Measurements from ENCODE around the gene CLPX.
"Not testable (repeated sequence)": the region's sequence is repeated elsewhere in the genome, so short reads cannot be mapped to it uniquely, and the experiment has no call there.

CLPX gene

DNA sequence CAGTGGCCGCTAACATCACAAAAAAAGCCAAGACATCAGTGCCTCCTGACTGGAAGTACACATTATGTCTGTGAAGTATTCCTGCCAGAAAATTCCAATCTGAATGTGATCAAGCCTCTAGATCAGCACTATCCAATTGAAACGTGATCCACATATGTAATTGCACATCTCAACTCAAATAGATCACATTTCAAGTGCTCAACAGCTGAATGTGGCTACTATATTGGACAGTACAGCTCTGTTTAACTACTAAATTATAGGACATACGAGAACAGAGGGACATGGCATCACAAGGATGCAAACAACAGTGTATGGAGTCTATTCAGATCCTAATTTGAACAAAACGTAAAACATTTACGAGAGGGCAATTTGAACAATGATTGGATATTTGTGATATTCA is 69.6 kb downstream of the CLPX start:
- no peak overlapping the region for H3K27ac ChIP-seq (ENCODE audit: low read length)
- no peak overlapping the region for H3K4me3 ChIP-seq (ENCODE audit: low read length)
- H3K27me3 ChIP-seq (ENCODE audit: insufficient read depth, low read length): no peaks in the 10 kb centered on the region
- no peaks in the 10 kb centered on the region for H3K4me1 ChIP-seq (ENCODE audit: insufficient read depth, low read length)
- peaks cover 60% of the 10 kb centered on the region for H3K36me3 ChIP-seq (ENCODE audit: insufficient read depth, low read depth, low read length)
- H3K9me3 ChIP-seq (ENCODE audit: insufficient read depth, low read depth, low read length): no peaks in the 10 kb centered on the region
- H3K9ac ChIP-seq (ENCODE audit: low read depth, low read length): no peak overlapping the region

DNA sequence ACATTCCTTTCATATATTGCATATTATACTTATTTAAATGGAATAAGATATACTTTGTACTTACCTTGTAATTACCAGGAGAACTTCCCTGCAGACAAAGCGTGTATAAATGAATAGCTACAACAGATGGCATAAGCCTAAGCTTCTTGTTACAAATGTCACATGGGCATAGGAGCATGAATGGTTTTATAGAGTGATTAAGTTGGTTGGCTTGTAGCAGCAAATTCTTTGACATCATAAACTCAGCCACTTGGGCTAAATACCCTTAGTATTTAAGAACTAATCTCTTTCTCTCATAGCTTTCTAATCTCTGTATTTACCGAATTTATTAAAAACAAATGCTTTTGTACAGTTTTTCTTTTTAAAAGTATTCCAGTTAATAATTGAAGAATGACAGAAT is 70.1 kb downstream of the CLPX start, which contains the start of gene UBAP1L:
UBAP1L (minus strand) TSS at position 115 of the 400 bp plus-strand sequence. CDS start 8,985 bp downstream, outside the sequence.
- Histone ChIP-seq H3K27me3 (ENCODE audit: insufficient read depth, low read length) (no peaks in the 10 kb centered on the region), H3K27ac (ENCODE audit: low read length) (no peak within 1 kb of the TSS)

DNA sequence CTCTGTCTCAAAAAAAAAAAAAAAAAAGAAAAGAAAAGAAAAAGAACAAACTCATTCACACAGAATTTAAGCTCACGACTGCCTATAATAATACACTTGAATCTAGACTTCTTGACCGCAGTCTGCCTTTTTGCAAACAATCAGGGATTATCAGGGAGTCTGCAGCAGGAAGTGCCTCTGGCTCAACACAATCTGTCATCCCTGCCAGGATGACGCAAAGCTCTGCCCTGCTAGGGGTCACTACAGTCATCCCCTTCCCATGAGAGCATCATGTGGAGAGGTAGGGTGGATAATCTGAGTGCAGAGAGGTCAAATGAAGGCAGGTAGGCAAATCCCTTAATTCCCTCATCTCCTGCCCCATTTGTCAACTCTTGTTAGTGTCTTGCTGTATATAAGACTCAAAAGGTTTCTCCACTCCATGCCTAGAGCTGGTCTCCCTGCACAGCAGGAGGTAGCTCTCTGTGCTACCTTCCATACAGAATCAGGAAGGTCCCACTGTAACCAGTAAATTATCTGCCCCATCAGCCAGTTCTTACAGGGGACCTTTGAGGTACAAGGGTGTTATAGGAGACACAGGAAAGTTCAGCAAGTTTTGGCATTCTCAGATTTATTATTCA is 74.4 kb downstream of the CLPX start:
- Histone ChIP-seq H3K27ac (ENCODE audit: low read length) (no peak overlapping the region), H3K9ac (ENCODE audit: low read depth, low read length) (no peak overlapping the region), H3K4me3 (ENCODE audit: low read length) (no peak overlapping the region), H3K9me3 (ENCODE audit: insufficient read depth, low read depth, low read length) (no peaks in the 10 kb centered on the region), H3K4me1 (ENCODE audit: insufficient read depth, low read length) (no peaks in the 10 kb centered on the region), H3K36me3 (ENCODE audit: insufficient read depth, low read depth, low read length) (peaks cover 25% of the 10 kb centered on the region), H3K27me3 (ENCODE audit: insufficient read depth, low read length) (no peaks in the 10 kb centered on the region)

More for the DNA sequence above, 70.1 kb downstream of the CLPX start, which contains the start of gene UBAP1L:
- H3K36me3 ChIP-seq (ENCODE audit: insufficient read depth, low read depth, low read length): peaks cover 60% of the 10 kb centered on the region
- H3K9ac ChIP-seq (ENCODE audit: low read depth, low read length): no peak within 1 kb of the TSS
- no peaks in the 10 kb centered on the region for H3K9me3 ChIP-seq (ENCODE audit: insufficient read depth, low read depth, low read length)
- H3K4me1 ChIP-seq (ENCODE audit: insufficient read depth, low read length): no peaks in the 10 kb centered on the region
- no peak within 1 kb of the TSS for H3K4me3 ChIP-seq (ENCODE audit: low read length)

DNA sequence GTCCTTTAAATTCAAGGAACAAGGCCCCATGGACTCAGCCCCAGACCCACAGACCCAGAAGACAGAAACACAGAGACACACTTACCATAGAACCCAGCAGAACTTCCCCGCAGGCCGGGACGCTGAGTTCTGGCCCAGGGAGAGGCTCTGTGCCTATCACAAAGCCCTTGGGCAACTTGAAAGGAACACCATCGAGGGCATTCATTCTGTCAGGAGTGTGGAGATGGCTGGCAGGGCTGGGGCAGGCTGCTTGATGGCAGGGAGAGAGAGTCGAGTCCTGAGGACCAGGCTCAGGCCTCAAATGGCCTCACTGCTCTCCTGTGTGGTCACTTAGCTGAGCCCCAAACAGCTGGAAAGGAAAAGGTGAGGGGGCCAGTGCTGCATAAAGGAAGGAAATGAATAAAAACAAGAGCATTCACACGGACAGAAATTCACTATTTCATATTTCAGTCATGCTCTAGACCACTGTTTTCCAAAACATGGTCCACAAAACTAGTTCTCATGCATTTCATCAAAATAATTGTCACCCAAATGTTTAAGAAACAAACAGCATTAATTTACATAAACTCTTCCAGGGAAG is 79.0 kb downstream of the CLPX start:
- no peaks in the 10 kb centered on the region for H3K9me3 ChIP-seq (ENCODE audit: insufficient read depth, low read depth, low read length)
- no peak overlapping the region for H3K27ac ChIP-seq (ENCODE audit: low read length)
- no peak overlapping the region for H3K4me3 ChIP-seq (ENCODE audit: low read length)
- H3K9ac ChIP-seq (ENCODE audit: low read depth, low read length): no peak overlapping the region
- no peaks in the 10 kb centered on the region for H3K4me1 ChIP-seq (ENCODE audit: insufficient read depth, low read length)
- H3K27me3 ChIP-seq (ENCODE audit: insufficient read depth, low read length): no peaks in the 10 kb centered on the region; the same call in 1 of the 2 replicates
- no peaks in the 10 kb centered on the region for H3K36me3 ChIP-seq (ENCODE audit: insufficient read depth, low read depth, low read length)

- Histone ChIP-seq H3K4me3 (ENCODE audit: low read length) (no peak overlapping the region), H3K27me3 (ENCODE audit: insufficient read depth, low read length) (no peaks in the 10 kb centered on the region; the same call in 1 of the 2 replicates), H3K4me1 (ENCODE audit: insufficient read depth, low read length) (no peaks in the 10 kb centered on the region), H3K9ac (ENCODE audit: low read depth, low read length) (no peak overlapping the region), H3K9me3 (ENCODE audit: insufficient read depth, low read depth, low read length) (no peaks in the 10 kb centered on the region), H3K27ac (ENCODE audit: low read length) (no peak overlapping the region), H3K36me3 (ENCODE audit: insufficient read depth, low read depth, low read length) (no peaks in the 10 kb centered on the region)
Measured at GRCh38 chr15:65105038-65105437, 80.1 kb downstream of the CLPX start.

DNA sequence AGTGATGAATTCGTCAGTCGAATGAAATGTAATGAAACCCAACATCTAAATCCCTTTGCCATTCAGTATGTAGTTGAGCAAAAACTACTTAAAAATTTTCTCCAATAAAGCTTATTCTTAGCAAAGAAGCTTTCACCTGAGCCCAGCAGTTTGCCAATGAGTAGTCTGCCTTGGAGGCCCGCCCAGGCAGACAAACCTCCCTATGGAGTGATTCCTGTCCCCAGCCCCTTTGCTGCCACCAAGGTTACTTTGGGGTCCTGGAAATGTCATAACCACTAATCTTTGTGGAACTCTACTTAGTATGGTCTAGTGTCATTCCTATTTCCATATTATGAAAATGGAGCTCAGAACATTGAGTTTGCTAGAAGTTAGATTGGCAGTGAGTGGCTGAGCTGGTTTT is 82.2 kb downstream of the CLPX start:
- no peak overlapping the region for H3K27ac ChIP-seq (ENCODE audit: low read length)
- H3K9ac ChIP-seq (ENCODE audit: low read depth, low read length): no peak overlapping the region
- no peak overlapping the region for H3K4me3 ChIP-seq (ENCODE audit: low read length)
- no peaks in the 10 kb centered on the region; the same call in 1 of the 2 replicates for H3K27me3 ChIP-seq (ENCODE audit: insufficient read depth, low read length)
- peaks cover 15% of the 10 kb centered on the region; the same call in 1 of the 2 replicates for H3K36me3 ChIP-seq (ENCODE audit: insufficient read depth, low read depth, low read length)
- no peaks in the 10 kb centered on the region for H3K4me1 ChIP-seq (ENCODE audit: insufficient read depth, low read length)
- no peaks in the 10 kb centered on the region for H3K9me3 ChIP-seq (ENCODE audit: insufficient read depth, low read depth, low read length)

- Histone ChIP-seq H3K27ac (ENCODE audit: low read length) (no peak overlapping the region), H3K9ac (ENCODE audit: low read depth, low read length) (no peak overlapping the region), H3K27me3 (ENCODE audit: insufficient read depth, low read length) (no peaks in the 10 kb centered on the region; the same call in 1 of the 2 replicates), H3K4me1 (ENCODE audit: insufficient read depth, low read length) (no peaks in the 10 kb centered on the region), H3K36me3 (ENCODE audit: insufficient read depth, low read depth, low read length) (peaks cover 16% of the 10 kb centered on the region; the same call in 1 of the 2 replicates), H3K4me3 (ENCODE audit: low read length) (no peak overlapping the region), H3K9me3 (ENCODE audit: insufficient read depth, low read depth, low read length) (no peaks in the 10 kb centered on the region)
Measured at GRCh38 chr15:65101891-65102708, 83.0 kb downstream of the CLPX start.

DNA sequence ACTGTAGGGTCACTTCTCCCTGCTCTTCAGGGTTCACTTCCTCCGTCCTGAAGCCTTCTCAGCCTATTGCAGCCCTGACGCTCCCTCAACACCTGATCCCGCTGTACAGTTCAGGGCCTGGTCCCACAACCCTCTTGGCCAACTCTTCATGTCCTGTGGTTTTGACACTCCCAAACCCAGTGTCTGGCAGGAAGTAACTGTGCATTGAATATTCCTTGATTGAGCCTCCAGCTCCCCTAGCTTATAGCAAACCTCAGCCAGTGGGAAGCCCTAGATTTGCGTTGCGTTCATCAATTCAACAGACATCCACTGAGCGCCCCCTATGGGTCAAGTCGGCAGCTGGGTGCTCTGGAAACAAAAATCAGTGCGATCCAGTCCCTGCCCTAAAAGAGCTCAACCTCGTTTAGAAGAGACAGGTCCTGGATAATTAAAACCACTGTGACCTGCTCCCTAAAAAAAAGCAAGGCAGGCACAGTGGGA is 83.7 kb downstream of the CLPX start:
- no peak overlapping the region for H3K27ac ChIP-seq (ENCODE audit: low read length)
- no peaks in the 10 kb centered on the region for H3K4me1 ChIP-seq (ENCODE audit: insufficient read depth, low read length)
- H3K4me3 ChIP-seq (ENCODE audit: low read length): no peak overlapping the region
- no peak overlapping the region for H3K9ac ChIP-seq (ENCODE audit: low read depth, low read length)
- peaks cover 16% of the 10 kb centered on the region; the same call in 1 of the 2 replicates for H3K36me3 ChIP-seq (ENCODE audit: insufficient read depth, low read depth, low read length)
- H3K27me3 ChIP-seq (ENCODE audit: insufficient read depth, low read length): no peaks in the 10 kb centered on the region; the same call in 1 of the 2 replicates
- H3K9me3 ChIP-seq (ENCODE audit: insufficient read depth, low read depth, low read length): no peaks in the 10 kb centered on the region

DNA sequence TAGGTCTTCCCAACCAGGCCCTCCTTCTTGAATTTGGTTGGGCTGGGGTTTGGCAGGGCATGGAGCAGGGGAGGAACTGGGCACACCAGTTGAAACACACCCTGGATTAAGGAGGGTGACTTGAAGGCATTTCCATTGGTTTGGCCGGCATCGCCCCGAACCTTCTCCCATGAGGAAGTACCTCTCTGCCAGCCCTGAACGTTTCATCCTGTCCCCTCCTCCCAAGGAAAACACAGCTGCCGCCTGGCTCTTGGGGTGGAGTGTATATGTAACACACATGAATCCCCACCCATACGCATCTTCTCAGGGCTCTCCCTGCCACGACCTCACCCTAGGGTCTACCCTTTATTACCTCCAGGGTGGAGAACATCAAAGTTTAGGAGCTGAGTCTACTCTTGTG is 84.7 kb downstream of the CLPX start:
- Histone ChIP-seq H3K27me3 (ENCODE audit: insufficient read depth, low read length) (no peaks in the 10 kb centered on the region; the same call in 1 of the 2 replicates), H3K4me3 (ENCODE audit: low read length) (no peak overlapping the region), H3K9ac (ENCODE audit: low read depth, low read length) (no peak overlapping the region), H3K27ac (ENCODE audit: low read length) (no peak overlapping the region), H3K9me3 (ENCODE audit: insufficient read depth, low read depth, low read length) (no peaks in the 10 kb centered on the region), H3K4me1 (ENCODE audit: insufficient read depth, low read length) (no peaks in the 10 kb centered on the region), H3K36me3 (ENCODE audit: insufficient read depth, low read depth, low read length) (peaks cover 16% of the 10 kb centered on the region; the same call in 1 of the 2 replicates)

- H3K27ac ChIP-seq (ENCODE audit: low read length); H3K9me3 ChIP-seq (ENCODE audit: insufficient read depth, low read depth, low read length); H3K9ac ChIP-seq (ENCODE audit: low read depth, low read length); H3K4me3 ChIP-seq (ENCODE audit: low read length); H3K27me3 ChIP-seq (ENCODE audit: insufficient read depth, low read length); H3K4me1 ChIP-seq (ENCODE audit: insufficient read depth, low read length): not testable (repeated sequence)
- H3K36me3 ChIP-seq (ENCODE audit: insufficient read depth, low read depth, low read length): peaks cover 16% of the 10 kb centered on the region; the same call in 1 of the 2 replicates
Measured at GRCh38 chr15:65099801-65100200, 85.3 kb downstream of the CLPX start.

DNA sequence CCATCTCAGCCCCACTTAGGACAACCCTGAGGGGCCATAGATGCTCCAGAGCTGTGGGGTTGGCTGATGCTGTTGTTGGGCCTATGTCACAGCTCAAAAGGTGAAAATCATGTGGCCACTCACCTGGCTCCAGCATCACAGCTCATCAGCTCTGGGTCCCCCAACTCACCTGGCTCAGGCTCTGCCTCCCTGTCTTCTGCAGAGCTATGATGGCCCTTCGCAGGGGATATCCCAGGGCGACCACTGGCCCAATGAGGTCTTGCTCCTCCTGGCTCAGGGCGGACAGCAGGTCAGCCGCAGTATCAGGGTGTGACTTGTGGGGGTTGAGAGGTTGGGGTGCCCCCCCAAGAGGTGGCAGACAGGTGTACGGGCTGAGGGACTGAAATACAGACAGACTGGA is 85.8 kb downstream of the CLPX start:
- no peak overlapping the region for H3K9ac ChIP-seq (ENCODE audit: low read depth, low read length)
- no peaks in the 10 kb centered on the region for H3K4me1 ChIP-seq (ENCODE audit: insufficient read depth, low read length)
- H3K27ac ChIP-seq (ENCODE audit: low read length): no peak overlapping the region
- H3K9me3 ChIP-seq (ENCODE audit: insufficient read depth, low read depth, low read length): no peaks in the 10 kb centered on the region
- H3K27me3 ChIP-seq (ENCODE audit: insufficient read depth, low read length): no peaks in the 10 kb centered on the region; the same call in 1 of the 2 replicates
- no peak overlapping the region for H3K4me3 ChIP-seq (ENCODE audit: low read length)
- peaks cover 16% of the 10 kb centered on the region; the same call in 1 of the 2 replicates for H3K36me3 ChIP-seq (ENCODE audit: insufficient read depth, low read depth, low read length)

All from iPS-20b (cell line).